Stomach (tissue), 9 donors: ENCODE results near the gene ARSI. TPM values are rescaled to one million over a fixed set of nuclear protein-coding genes. Genes with fewer than 3 reads are reported as not detected.

Source experiments
- DNase-seq, 2 donors: peaks; one replicate each; pipeline versions ENCODE4 v3.0.0 to v3.0.0-alpha.2; 2013 to 2019
- H3K27ac ChIP-seq, 5 donors: fragments of 200-600 bp in 4 of 5; sonication (generic) in 4 of 5; one replicate each; pipeline ENCODE4 v1.5.1; 2013 to 2019; ENCODE audit warnings: mild to moderate bottlenecking in 1 of 5, moderate library complexity in 1 of 5
- H3K27me3 ChIP-seq, 3 donors: fragments of 200-600 bp; sonication (generic); one replicate each; pipeline ENCODE4 v1.5.1; 2017 to 2019; ENCODE audit warnings: mixed run types in 1 of 3
- H3K36me3 ChIP-seq, 4 donors: fragments of 200-600 bp; sonication (generic); 1 replicate in 3 of 4; 2 replicates in 1 of 4; pipeline ENCODE4 v1.5.1; 2016 to 2019
- H3K4me1 ChIP-seq, 4 donors: fragments of 200-600 bp; sonication (generic); one replicate each; pipeline ENCODE4 v1.5.1; 2016 to 2019
- H3K4me3 ChIP-seq, 4 donors: fragments of 200-600 bp; sonication (generic) in 3 of 4; one replicate each; pipeline ENCODE4 v1.5.1; 2016 to 2019; ENCODE audit warnings: mild to moderate bottlenecking in 1 of 4
- H3K9me3 ChIP-seq, 4 donors: fragments of 200-600 bp; sonication (generic); one replicate each; pipeline ENCODE4 v1.5.1; 2016 to 2019
- CTCF ChIP-seq, 7 experiments: fragments of 450-650 bp in 4 of 7; fragments of 200-600 bp in 3 of 7; sonication (generic) in 3 of 7; IDR thresholded peaks; one replicate each; pipeline ENCODE4 v1.5.1; 2016 to 2019; ENCODE audit warnings: antibody characterized with exemption in 7 of 7, control low read depth in 2 of 7, mild to moderate bottlenecking in 1 of 7
- EP300 ChIP-seq: sonication (generic); formaldehyde crosslinking; IDR thresholded peaks from one replicate; pipeline ENCODE4 v1.6.1; 2017; ENCODE audit warnings: antibody characterized with exemption
- POLR2A ChIP-seq, 4 donors: fragments of 450-650 bp; IDR thresholded peaks; one replicate each; pipeline ENCODE4 v1.6.1; 2016; ENCODE audit warnings: antibody characterized with exemption in 4 of 4, control low read depth in 2 of 4, mild to moderate bottlenecking in 1 of 4, moderate library complexity in 1 of 4
- POLR2AphosphoS5 ChIP-seq, 3 donors: sonication (generic); formaldehyde crosslinking; IDR thresholded peaks; one replicate each; pipeline ENCODE4 v1.6.1; 2016; ENCODE audit warnings: antibody characterized with exemption in 3 of 3
- WGBS, 5 donors: extraction: QIAGEN DNeasy Blood & Tissue Kit in 3 of 5; methylation state at CpG; one replicate each; pipeline versions ENCODE4 v1.1.5 to v1.1.7; 2013 to 2018; 5-methylcytosine and 5-hydroxymethylcytosine counted together
- intact Hi-C: fragments of 100-400 bp; cut with DNase I; formaldehyde crosslinking; loops from one replicate; pipeline ENCODE4 v1.15.1; 2023; ENCODE audit warnings: low total_unique reads
- polyA plus RNA-seq, 3 donors: library from polyadenylated mRNA; stranded (reverse); fragments of 200-250 nt; gene quantifications; one replicate each; pipeline ENCODE4 v1.2.3, GENCODE V29; 2013
- total RNA-seq, 5 donors: library from RNA; depleted of rRNA; stranded (reverse); fragments of >200 nt; gene quantifications; one replicate each; pipeline versions ENCODE4 v1.1.0 to v1.2.3, GENCODE V29; 2014 to 2016
- donor health status: healthy with polysubstance abuse.
- donor health status: Bipolar disorder and iron deficiency.
- donor health status: healthy.

ARSI gene
- total and polyA plus RNA-seq, 8 donors, result 0.35 to 7.0 (median 1.7) TPM; not detected in 3

DNA sequence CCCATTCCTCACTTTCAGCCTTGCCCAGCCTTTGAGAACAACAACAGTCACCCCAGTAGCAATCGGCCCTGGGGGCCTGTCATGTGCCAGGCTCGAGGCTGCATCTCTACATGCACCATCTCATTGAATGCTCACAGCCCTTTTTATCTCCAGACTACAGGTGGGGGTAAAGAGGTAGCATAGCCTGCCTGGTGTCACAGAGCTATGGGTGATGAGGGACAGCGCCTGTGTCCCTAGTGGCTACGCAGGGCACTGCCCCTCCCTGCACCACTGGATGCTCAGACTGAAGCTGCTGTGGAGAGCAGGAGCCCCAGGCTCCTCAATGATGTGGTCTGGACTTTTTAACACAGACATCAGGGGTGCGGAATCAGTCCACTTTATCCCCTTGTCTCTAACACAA, 15.9 kb downstream of the ARSI start:
- Histone ChIP-seq H3K9me3 (no peaks in the 10 kb centered on the region), H3K36me3 (no peaks in the 10 kb centered on the region), H3K4me3 (no peak overlapping the region), H3K4me1 (no peaks in the 10 kb centered on the region), H3K27me3 (peaks cover 0 to 21% (median 5%) of the 10 kb centered on the region in 3 donors), H3K27ac (no peak overlapping the region)
- DNase-seq, result no peak
- WGBS, 5 donors, result 53 to 77% (median 73%) methylated on average over 3 to 5 of the region's 5 CpGs
- intact Hi-C loops, result no loop called here
- TF ChIP-seq CTCF (IDR thresholded peaks at IDR 0.05) (peak in 3 of 7 experiments; percentile 8 to 17 (median 17)), POLR2AphosphoS5 (IDR thresholded peaks at IDR 0.05) (no peak)

- 81 to 95% (median 93%) methylated on average over 7 of the region's 7 CpGs for whole genome bisulfite sequencing, 5 donors
- DNase-seq, result no peak
- Histone ChIP-seq H3K27ac (no peak overlapping the region), H3K27me3 (peaks cover 0 to 10% (median 5%) of the 10 kb centered on the region in 3 donors), H3K36me3 (no peaks in the 10 kb centered on the region), H3K4me3 (no peak overlapping the region), H3K9me3 (no peaks in the 10 kb centered on the region), H3K4me1 (no peaks in the 10 kb centered on the region)
- intact Hi-C loops, result no loop called here
- TF ChIP-seq POLR2AphosphoS5 (IDR thresholded peaks at IDR 0.05) (no peak), CTCF (IDR thresholded peaks at IDR 0.05) (no peak), EP300 (no peak), POLR2A (IDR thresholded peaks at IDR 0.05) (no peak)
Measured at GRCh38 chr5:150285114-150285513, 17.6 kb downstream of the ARSI start.

DNA sequence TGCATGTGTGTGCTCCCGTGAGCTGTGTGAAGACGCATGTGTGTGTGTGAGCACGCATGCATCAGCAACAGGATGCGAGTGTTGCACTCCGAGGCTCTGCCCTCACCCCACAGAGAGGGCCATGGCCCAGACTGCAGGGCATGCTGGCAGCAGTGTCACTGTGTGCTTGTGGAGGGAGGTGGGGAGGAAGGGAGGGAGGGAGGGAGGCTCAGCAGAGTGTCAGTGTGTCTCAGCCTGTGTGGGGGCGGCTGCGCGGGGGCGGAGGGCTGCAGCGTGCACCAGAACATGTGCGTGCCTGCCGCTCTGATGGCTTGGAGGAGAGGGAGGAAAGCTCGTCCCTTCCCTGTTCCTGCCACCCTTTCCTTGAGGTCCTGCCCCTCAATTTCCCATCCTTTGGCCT, 18.4 kb downstream of the ARSI start:
- no peaks in the 10 kb centered on the region for H3K4me1 ChIP-seq
- H3K27ac ChIP-seq, result no peak overlapping the region
- no peak for DNase-seq
- no peak overlapping the region for H3K4me3 ChIP-seq
- peaks cover 0 to 2% (median 0%) of the 10 kb centered on the region in 3 donors for H3K27me3 ChIP-seq
- WGBS, 5 donors, result 77 to 94% (median 87%) methylated on average over 12 to 13 of the region's 13 CpGs
- intact Hi-C loops, result no loop called here
- H3K9me3 ChIP-seq, result no peaks in the 10 kb centered on the region
- TF ChIP-seq EP300 (no peak), CTCF (IDR thresholded peaks at IDR 0.05) (no peak)
- H3K36me3 ChIP-seq, result no peaks in the 10 kb centered on the region

DNA sequence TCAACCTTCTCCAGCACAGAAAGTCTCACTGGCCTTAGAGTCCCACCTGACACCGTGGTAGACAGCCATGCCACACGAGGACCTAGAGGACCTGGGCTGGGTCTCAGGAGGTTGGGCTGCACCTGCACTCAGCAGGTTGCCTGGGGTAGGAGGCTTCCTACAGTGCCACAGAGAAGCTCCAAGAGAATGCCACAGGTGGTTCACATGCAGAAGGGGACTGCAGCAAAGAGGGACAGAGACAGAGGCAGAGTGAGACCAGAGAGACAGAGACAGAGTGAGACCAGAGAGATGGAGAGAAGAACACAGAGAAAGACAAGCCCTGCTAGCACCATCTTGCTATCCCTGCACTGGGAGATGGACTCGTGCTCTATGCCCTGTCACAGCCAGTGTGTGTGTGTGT, 18.8 kb downstream of the ARSI start:
- H3K27ac ChIP-seq, result no peak overlapping the region
- 56 to 79% (median 67%) methylated on average over 1 to 3 of the region's 3 CpGs for WGBS, 5 donors
- intact Hi-C loops, result no loop called here
- H3K27me3 ChIP-seq, result no peaks in the 10 kb centered on the region
- no peak for TF ChIP-seq EP300
- no peak for TF ChIP-seq POLR2AphosphoS5 (IDR thresholded peaks at IDR 0.05)
- no peak for TF ChIP-seq POLR2A (IDR thresholded peaks at IDR 0.05)
- TF ChIP-seq CTCF (IDR thresholded peaks at IDR 0.05), result no peak
- DNase-seq, result no peak
- H3K4me3 ChIP-seq, result no peak overlapping the region
- no peaks in the 10 kb centered on the region for H3K4me1 ChIP-seq
- H3K9me3 ChIP-seq, result no peaks in the 10 kb centered on the region
- H3K36me3 ChIP-seq, result no peaks in the 10 kb centered on the region
